Eye (tissue), 1 donor: ENCODE results near the gene PUDP.
"Not testable (repeated sequence)": the region's sequence is repeated elsewhere in the genome, so short reads cannot be mapped to it uniquely, and the experiment has no call there.

Source experiments
- DNase-seq: peaks from one replicate; pipeline ENCODE4 v3.0.0-alpha.2; 2015

The PUDP gene

GRCh38 chrX:7072856-7073255, 75.1 kb downstream of the PUDP start:
- no peak for DNase-seq

DNA sequence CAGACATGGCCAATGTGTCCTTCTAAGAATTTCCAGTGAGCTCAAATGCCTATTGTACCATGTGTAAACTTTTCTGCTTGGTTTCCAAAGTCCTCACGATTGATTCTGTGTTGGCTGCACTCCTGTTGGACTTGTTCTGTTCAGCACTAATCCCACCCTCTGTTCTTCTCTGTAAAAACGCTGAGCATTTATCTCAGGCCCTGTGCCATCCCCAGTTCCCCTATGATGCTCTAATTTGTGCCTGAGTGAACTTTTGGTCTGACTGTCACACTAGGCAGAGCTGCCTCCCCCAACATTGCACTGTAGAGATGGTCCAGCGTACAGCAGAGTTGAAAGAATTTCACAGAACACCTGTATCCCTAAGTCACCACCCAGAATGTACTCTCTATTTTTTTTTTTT, 76.6 kb downstream of the PUDP start:
- DNase-seq, result no peak

DNA sequence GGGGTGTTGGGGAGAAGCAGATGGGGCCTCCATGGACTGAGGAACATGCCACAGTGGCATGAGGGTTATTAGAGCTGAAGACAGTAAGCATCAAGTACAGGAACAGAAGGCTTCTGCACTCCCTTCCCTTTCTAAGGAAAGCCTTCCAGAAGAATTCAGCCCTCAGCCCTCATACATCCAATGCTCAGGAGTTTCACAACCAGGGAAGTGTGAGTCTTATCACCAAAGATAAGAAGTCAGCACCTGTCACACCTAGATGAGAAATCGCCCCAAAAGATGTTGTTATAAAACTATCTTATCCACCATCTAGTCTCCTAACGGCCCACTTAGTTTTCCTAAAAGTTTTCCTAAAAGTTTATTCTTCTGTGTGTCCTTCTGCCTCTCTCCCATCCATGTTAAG, 78.4 kb downstream of the PUDP start:
- DNase-seq, result no peak

- no peak for DNase-seq
Observed at GRCh38 chrX:7068939-7069367, 79.0 kb downstream of the PUDP start.

DNA sequence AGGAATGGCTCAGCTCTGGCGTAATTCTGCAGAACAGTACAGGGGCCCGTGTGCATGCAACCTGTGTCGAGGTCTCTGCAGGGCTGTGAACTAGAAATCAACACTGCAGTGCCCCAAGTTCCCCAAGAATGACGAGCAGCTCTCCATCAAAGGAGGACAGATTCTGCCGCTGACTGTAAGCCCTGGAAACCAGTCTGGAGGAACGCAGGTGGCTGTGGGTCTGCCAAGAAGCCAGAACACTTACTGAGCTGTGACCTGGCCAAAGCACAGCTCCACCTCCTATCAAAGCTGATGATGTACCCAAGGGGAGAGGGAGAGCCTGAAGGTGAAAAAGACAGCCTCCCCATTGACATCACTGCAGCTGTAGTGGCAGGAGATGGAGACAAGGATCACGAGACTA, 80.7 kb downstream of the PUDP start:
- no peak for DNase-seq

DNA sequence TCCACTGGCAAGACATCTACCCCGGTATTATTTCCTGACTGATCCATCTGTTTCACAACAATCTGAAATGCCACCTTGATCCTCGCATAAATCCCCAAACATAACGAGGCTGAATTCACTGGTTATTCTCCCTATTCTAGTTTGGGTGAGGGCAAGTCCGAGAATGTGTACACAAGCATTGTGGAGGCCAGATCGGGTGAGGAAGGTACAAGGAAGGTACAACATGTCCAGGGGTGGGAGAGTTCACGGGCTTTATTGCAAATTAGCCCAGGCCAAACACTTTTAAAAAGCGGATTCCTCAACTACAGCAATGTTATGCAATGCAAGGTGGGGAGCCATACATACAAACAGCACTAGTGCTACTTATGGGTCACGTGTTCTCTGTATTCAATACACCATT, 82.5 kb downstream of the PUDP start:
- no peak for DNase-seq

- no peak for DNase-seq
Observed at GRCh38 chrX:7062903-7063302, 85.0 kb downstream of the PUDP start.

- no peak for DNase-seq
Observed at GRCh38 chrX:7062276-7062675, 85.7 kb downstream of the PUDP start.

GRCh38 chrX:7061429-7061828, 86.5 kb downstream of the PUDP start:
- no peak for DNase-seq

GRCh38 chrX:7060444-7060843, 87.5 kb downstream of the PUDP start:
- no peak for DNase-seq

DNA sequence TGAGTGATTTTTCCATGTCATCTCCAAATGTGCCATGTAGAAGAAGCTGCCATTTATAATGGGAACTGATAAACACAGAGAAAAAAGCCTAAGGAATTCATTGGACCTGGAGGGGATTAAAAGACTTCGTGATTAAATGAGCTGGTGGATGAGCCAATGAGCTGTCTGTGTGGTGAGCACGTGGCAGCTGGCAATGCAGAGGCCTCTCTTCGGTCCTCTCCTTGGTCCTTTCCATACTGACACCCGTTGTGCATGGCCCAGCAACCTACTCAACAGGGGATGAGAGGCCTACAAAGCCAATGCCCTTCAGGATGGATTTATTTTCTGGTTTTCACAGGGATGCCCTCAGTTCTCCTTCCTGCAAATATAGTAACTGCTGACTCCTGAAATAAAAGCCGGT, 88.1 kb downstream of the PUDP start:
- no peak for DNase-seq

- no peak for DNase-seq
Observed at GRCh38 chrX:7059214-7059838, 88.6 kb downstream of the PUDP start.

GRCh38 chrX:7055386-7056137, 92.4 kb downstream of the PUDP start:
- DNase-seq, result no peak

DNA sequence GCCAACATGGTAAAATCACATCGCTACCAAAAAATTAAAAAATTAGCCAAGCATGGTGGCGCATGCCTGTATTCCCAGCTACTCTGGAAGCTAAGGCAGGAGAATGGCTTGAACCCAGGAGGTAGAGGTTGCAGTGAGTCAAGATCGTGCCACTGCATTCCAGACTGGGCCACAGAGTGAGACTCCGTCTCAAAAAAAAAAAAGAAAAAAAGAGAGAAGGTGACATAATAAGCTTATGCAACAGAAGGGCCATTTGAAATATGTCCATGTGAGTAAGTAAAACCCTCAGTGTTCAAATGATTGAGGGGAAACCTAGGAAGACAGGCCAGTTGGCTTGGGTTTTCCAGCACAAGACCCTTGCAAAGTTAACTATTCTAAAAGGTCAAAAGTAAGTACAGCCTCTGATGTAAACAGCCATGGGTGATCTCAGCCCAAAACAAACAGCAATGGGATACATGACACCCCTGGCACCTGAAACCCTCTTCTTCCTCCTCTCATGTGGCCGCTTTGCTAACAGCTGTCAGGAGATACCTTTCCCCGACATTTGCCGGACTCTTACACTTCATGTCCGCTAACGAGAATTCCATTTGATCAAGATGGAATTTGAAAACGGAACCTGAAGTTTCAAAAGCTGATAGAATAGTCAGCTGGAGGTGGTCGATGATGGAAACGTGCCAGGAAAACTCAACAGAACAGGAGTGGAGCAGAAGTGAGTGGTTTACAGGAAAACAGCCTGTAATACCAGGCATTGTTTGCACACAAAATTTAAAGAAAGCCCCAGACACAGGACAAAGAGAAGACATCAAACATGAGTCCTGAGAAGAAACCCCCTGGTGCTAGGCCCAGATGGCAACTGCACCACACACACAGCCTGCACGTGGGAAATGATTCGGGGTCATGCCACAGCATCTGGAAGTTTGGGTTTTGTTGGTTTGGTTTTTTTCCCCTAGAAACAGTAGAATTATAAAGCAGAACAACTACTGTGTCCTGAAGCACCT, 93.4 kb downstream of the PUDP start:
- no peak for DNase-seq

DNA sequence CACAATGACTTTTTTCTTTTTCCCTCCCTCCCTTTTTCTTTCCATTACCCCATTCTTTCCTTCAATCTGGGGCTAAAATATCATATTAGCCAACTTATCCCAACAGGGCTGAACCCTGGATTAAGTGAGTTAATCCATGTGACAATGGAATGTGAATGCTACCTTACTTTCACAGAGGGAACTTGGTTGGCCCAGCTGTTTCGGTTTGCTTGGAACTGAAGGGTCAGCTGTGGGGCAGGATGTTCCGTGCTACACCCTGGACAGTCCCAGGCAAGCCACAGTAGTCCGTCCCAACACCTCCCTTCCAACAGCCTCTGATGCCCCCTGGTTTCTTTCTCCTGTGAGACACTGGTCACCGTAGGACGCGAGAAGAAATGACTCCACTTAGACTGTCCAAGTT, 95.4 kb downstream of the PUDP start:
- DNase-seq, result no peak

DNA sequence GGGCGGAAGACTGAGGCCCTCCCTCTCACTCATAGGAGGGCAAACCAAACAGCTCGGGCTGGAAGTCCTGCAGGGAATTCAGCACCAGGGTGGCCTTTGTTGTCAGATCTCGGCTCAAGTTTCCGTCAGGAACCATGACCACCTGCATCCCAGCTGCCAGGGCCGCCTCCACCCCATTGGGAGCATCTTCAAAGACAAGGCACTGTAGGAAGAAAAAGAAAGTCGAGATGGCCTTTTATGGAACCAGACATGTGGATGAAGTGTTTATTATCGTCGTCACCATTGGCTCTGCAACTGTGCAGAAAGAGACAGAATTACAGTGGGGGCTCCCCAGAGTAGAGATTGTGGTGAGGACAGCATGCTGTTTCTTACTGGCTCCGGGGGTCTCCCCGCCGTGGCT, 97.7 kb downstream of the PUDP start:
- no peak for DNase-seq

DNA sequence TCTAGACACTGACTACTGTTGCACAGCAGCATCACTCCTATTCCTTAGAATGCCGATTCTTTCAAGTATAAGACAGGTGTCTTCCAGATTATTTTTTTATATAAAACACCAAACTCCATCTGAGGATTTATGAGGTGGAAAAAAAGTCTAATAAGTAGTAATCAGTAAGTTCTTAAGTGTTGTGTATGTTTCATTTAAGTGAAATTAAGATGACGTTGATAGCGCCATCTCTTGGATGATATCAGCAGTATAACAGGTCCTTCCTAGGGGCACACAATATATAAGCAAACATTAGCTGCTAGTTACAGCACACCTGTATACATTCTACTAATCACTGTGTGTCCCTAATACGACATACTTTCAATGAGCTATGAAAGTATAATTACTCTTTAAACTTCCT, 100.0 kb downstream of the PUDP start:
- no peak for DNase-seq

DNA sequence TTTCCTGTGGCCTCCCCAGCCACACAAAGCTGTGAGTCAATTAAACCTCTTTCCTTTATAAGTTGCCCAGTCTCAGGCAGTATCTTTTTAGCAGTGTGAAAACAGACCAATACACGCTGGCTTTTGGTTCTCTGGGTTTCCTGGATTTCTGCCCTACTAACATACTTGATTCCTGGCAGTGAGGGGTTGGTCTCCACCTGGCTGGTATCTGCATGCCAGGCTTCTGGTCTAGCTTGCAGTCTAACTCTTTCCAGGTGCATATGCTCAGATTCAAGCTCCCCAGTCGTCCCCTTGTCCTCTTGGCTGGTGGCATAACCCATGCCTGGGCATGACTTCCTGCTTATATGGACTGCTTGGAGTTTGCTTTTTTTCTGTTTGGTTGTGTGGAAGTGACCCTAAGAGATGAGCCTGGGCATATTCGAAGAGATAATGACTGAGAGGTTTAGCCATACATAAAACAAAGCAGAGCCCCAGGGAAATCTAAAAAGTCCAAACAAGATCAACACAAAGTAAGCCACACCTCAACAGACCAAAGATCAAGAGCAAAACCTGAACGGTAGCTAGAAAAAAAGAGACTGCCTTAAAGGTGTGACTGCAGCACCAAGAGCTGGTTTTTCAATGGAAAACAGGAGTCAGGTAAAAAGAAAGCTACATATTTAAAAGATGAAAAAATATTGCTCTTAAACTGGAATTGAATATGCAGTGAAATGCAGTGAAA, 102.6 kb downstream of the PUDP start:
- no peak for DNase-seq

- DNase-seq, result not testable (repeated sequence)
Observed at GRCh38 chrX:7043796-7044433, 104.0 kb downstream of the PUDP start.

DNA sequence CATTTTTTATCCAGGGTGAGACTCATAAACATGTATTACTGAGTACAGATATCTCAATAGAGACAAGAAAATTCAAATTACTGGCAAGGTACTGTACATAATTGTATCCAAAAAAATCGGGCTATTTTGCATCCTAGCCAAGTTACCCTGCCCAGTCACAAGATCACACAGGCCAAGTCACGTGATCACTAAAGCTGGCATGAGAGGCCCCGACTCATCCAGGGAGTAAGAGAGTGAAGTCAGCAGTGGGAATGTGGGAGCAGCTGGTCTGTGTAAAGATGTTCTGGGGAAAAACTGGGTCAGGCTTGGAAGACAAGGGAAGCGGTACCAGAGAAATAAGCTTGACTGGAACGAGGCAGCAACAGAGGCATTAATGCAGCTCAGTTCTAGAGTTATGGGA, 119.7 kb downstream of the PUDP start:
- DNase-seq, result no peak

GRCh38 chrX:7027071-7027470, 120.9 kb downstream of the PUDP start:
- DNase-seq, result no peak

DNA sequence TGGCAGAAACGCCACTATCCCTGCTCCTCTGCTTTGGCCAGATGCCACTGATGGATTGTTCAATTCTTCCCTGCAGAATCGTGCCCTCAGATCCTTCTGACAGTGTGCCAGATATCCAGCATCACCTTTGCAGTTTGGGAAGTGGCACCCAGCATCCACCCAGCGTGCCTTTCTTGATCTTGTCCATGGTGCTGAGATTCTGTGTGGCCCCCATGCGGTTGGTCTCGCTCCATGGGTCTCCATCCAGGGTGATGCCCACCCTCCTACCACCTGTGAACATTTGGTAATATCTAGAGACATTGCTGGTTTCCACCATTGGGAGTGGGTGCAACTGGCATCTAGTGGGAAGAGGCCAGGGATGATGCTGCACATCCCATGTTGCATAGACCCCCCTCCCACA, 121.6 kb downstream of the PUDP start:
- not testable (repeated sequence) for DNase-seq
